GM12875 (cell line): ENCODE data around the gene CHRNA1.
"Not testable (repeated sequence)": the region's sequence is repeated elsewhere in the genome, so short reads cannot be mapped to it uniquely, and the experiment has no call there.

Source experiments
- H3K4me3 ChIP-seq: one replicate; pipeline ENCODE4 v1.5.1; 2011; ENCODE audit warnings: low read depth, low read length, control low read depth
- TF ChIP-seq, protein P1 (sequence below): IDR thresholded peaks from 2 replicates; pipeline ENCODE4 v1.5.1; 2011; ENCODE audit warnings: low read depth, mild to moderate bottlenecking, control low read depth, inconsistent platforms, low read length, moderate library complexity, borderline replicate concordance; ENCODE audit not compliant: insufficient read depth

Gene CHRNA1

DNA sequence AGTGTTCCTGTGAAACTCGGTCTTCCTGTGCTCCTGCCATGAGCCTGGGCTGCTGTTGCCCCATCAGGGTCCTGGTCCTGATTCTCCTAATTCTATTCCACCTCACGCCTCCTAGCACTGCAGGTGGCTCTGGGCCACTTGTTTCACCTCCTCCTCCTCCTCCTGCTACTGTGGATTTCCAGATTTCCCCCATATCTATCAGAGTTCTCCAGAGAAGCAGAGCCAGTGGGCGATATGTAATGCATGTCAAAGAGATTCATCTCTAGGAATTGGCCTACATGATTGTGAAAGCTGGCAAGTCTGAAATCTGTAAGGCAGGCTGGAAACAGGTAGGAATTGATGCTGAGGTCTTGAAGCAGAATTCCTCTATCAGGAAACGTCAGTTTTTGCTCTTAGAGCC is 45.3 kb downstream of the CHRNA1 start:
- no peak overlapping the region for H3K4me3 ChIP-seq
- TF ChIP-seq, protein P1, sequence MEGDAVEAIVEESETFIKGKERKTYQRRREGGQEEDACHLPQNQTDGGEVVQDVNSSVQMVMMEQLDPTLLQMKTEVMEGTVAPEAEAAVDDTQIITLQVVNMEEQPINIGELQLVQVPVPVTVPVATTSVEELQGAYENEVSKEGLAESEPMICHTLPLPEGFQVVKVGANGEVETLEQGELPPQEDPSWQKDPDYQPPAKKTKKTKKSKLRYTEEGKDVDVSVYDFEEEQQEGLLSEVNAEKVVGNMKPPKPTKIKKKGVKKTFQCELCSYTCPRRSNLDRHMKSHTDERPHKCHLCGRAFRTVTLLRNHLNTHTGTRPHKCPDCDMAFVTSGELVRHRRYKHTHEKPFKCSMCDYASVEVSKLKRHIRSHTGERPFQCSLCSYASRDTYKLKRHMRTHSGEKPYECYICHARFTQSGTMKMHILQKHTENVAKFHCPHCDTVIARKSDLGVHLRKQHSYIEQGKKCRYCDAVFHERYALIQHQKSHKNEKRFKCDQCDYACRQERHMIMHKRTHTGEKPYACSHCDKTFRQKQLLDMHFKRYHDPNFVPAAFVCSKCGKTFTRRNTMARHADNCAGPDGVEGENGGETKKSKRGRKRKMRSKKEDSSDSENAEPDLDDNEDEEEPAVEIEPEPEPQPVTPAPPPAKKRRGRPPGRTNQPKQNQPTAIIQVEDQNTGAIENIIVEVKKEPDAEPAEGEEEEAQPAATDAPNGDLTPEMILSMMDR: no peak

DNA sequence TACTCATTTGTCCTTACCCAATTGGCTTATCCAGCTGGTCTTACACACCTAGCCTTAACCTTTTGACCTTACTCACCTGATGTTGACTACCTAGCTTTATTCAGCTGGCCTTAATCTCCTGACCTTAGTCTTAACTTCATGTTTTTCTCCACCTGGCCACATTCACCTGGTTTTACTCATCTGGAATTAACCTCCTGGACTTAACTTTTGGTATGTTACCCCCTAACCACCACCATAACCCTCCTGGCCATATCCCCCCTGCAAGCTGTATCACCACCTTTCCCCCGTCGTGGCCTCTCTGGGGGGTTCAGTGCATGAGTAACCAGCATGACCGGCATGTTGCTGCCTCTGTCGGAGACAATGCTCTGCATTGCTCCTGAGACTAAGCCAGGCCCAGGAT is 45.7 kb downstream of the CHRNA1 start:
- no peak overlapping the region for H3K4me3 ChIP-seq
- TF ChIP-seq, protein P1: no peak

DNA sequence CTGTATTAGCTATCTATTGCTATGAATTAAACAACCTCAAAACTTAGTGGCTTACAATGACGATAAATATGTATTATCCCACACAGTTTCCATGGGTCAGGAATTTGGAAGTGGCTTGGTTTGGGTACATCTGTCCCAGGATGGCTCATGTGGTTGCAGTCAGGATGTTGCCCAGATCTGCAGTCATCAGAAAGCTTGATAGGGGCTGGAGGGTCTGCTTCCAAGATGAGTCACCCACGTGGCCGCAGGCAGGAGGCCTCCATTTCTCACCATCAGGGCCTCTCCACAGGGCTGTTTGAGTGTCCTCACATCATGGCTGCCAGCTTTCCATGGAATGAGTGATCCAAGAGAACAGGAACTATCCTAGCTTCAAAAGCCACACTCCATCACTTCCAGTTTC is 46.4 kb downstream of the CHRNA1 start:
- H3K4me3 ChIP-seq: no peak overlapping the region
- TF ChIP-seq, protein P1: no peak

DNA sequence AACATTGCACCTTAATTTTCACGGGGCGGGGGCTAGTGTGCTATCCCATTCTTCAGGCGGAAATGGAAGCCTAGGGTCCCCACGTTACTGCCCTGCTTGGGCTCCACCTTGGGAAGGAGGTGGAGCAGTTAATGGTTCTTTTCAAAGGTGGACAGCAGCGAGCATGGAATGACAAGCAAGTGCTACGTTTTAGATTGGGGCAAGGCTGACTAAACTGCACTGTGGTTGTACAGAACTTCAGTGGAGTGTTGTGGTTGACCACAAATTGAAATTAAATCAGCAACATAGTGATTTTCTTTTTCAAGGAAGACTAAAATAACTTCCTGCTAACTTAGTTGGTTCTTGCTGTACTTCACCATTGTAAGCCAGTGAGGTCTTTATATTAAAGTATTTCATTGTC is 47.0 kb downstream of the CHRNA1 start:
- TF ChIP-seq, protein P1: no peak

DNA sequence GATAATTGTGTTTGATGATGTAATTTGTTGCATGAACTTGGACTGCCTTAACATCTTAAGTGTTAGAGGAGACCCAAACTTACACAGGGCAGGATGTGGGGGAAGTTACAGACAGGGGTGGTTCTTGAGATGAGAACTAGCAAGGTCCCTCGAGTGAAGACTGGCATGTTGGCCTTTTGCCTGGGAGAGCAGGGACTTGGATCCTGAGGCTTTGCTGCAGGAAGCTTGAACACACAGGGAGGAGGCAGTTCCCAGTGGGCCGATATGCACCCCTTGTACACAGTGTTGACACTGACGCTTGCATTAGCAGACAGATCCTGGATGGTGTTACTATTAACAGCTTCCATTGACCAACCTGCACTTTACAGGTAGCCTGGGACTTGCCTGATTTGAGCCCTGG is 47.5 kb downstream of the CHRNA1 start:
- TF ChIP-seq, protein P1: no peak
- H3K4me3 ChIP-seq: no peak overlapping the region

More for the DNA sequence above, 47.0 kb downstream of the CHRNA1 start:
- H3K4me3 ChIP-seq: no peak overlapping the region

DNA sequence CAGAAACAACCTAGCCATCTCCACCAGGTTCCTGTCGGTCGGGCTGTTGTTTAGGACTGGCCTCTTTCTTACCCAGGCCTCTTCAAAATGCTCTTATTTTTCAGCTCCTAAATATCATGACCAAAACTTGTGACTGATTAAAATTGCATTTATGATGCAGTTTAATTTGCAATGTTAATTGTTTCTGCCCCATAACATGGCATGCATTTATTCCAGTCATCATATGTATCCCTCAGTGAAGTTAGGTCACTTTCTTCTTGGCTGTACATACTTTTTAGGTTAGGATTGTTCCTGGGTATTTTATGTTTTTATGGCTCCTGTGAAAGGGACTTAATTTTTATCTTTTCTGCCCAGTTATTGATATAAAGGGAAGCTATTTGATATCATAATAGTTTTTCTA is 50.6 kb downstream of the CHRNA1 start:
- TF ChIP-seq, protein P1: no peak
- H3K4me3 ChIP-seq: no peak overlapping the region

DNA sequence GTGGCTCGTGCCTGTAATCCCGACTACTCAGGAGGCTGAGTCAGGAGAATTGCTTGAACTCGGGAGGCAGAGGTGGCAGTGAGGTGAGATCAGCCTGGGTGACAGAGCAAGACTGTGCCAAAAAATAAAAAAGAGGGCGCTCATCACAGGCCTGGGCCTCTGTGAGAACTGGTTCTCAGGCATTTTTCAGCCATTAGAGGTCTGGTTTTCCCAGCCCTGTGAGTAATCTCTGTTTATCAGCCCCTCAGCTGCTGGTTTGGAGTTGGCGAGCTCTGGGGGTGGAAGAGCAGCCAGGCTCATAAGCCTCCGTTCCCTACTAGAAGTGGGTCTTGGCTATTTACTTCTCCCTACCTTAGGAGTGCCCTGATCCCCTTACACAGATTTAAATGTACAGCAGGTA is 53.1 kb downstream of the CHRNA1 start:
- H3K4me3 ChIP-seq: no peak overlapping the region
- TF ChIP-seq, protein P1: no peak

DNA sequence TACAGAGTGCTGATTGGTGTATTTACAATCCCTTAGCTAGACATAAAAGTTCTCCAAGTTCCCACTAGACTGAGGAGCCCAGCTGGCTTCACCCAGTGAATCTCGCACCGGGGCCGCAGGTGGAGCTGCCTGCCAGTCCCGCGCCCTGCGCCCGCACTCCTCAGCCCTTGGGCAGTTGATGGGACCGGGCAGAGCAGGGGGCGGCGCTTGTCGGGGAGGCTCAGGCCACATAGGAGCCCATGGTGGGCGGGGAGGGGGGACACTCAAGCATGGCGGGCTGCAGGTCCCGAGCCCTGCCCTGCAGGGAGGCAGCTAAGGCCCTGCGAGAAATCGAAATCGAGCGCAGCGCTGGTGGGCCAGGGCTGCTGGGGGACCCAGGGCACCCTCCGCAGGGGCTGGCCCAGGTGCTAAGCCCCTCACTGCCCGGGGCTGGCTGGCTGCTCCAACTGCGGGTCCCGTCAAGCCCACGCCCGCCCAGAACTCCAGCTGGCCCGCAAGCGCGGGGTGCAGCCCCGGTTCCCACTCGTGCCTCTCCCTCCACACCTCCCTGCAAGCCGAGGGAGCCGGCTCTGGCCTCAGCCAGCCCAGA is 54.8 kb downstream of the CHRNA1 start:
- not testable (repeated sequence) for H3K4me3 ChIP-seq
